MM.1S (cell line): Measurements from ENCODE around the gene CTRB2.

Experiments used
- EZH2phosphoT487 ChIP-seq: fragments of 300-600 bp; sonication (generic); IDR thresholded peaks from 2 replicates; pipeline ENCODE4 v1.6.1; 2018; ENCODE audit warnings: antibody characterized with exemption, low read length
- TF ChIP-seq, protein P1 (sequence below): fragments of 300-600 bp; sonication (generic); IDR thresholded peaks from 2 replicates; pipeline ENCODE4 v1.5.1; 2016; ENCODE audit warnings: antibody characterized with exemption, low read length, mixed read lengths

DNA sequence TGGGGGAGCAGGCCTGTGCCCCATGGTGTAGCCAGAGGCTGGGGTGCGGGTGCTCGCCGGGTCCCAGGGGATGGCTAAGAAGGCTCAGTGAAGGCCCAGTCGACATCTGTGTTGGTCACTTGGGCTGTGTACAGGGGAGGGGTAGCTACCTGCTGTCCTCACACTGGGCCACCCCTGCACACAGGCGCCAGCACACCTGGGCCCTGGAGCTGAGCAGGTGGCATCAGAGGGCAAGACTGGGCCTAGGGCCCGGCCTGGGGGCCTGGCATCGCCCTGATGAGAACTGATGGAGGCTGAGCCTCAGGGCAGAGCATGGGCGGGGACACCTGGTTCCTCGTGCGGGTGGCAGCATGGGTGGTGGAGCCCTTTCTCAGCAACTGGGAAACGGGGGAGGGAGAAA is 870 bp upstream of the CTRB2 start:
- TF ChIP-seq, protein P1, sequence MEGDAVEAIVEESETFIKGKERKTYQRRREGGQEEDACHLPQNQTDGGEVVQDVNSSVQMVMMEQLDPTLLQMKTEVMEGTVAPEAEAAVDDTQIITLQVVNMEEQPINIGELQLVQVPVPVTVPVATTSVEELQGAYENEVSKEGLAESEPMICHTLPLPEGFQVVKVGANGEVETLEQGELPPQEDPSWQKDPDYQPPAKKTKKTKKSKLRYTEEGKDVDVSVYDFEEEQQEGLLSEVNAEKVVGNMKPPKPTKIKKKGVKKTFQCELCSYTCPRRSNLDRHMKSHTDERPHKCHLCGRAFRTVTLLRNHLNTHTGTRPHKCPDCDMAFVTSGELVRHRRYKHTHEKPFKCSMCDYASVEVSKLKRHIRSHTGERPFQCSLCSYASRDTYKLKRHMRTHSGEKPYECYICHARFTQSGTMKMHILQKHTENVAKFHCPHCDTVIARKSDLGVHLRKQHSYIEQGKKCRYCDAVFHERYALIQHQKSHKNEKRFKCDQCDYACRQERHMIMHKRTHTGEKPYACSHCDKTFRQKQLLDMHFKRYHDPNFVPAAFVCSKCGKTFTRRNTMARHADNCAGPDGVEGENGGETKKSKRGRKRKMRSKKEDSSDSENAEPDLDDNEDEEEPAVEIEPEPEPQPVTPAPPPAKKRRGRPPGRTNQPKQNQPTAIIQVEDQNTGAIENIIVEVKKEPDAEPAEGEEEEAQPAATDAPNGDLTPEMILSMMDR, result no peak
- no peak for TF ChIP-seq EZH2phosphoT487
